H9 (cell line): ENCODE data around the gene LRP10. TPM values are rescaled to one million over a fixed set of nuclear protein-coding genes. Genes with fewer than 3 reads are reported as not detected.

Experiments
- DNase-seq: peaks from one replicate; pipeline ENCODE4 v3.0.0-alpha.2; 2017
- H2AFZ ChIP-seq: one replicate; pipeline ENCODE4 v1.6.1; 2013; ENCODE audit warnings: mild to moderate bottlenecking, low read length, control low read depth, moderate library complexity
- H2AK5ac ChIP-seq: 2 replicates; pipeline ENCODE4 v1.6.1; 2013; ENCODE audit warnings: low read length, control low read depth, mixed read lengths; ENCODE audit not compliant: insufficient read length
- H2BK120ac ChIP-seq: one replicate; pipeline ENCODE4 v1.6.1; 2013; ENCODE audit warnings: low read depth, mild to moderate bottlenecking, low read length, control low read depth, inconsistent platforms; ENCODE audit not compliant: poor library complexity, severe bottlenecking
- H2BK12ac ChIP-seq: 2 replicates; pipeline ENCODE4 v1.6.1; 2013; ENCODE audit warnings: low read length, control low read depth, mixed read lengths, low read depth; ENCODE audit not compliant: insufficient read length
- H2BK15ac ChIP-seq: 2 replicates; pipeline ENCODE4 v1.6.1; 2013; ENCODE audit warnings: low read depth, low read length, control low read depth
- H2BK20ac ChIP-seq: one replicate; pipeline ENCODE4 v1.6.1; 2013; ENCODE audit warnings: low read depth, mild to moderate bottlenecking, low read length, control low read depth, inconsistent platforms; ENCODE audit not compliant: poor library complexity, severe bottlenecking
- H2BK5ac ChIP-seq: 2 replicates; pipeline ENCODE4 v1.6.1; 2013; ENCODE audit warnings: low read length, control low read depth, mixed read lengths; ENCODE audit not compliant: insufficient read length
- H3K14ac ChIP-seq: 2 replicates; pipeline ENCODE4 v1.6.1; 2013; ENCODE audit warnings: low read length, control low read depth; ENCODE audit not compliant: insufficient read depth
- H3K18ac ChIP-seq: 2 replicates; pipeline ENCODE4 v1.6.1; 2013; ENCODE audit warnings: low read depth, mild to moderate bottlenecking, mixed read lengths, low read length, control low read depth; ENCODE audit not compliant: insufficient read length
- H3K23ac ChIP-seq: 2 replicates; pipeline ENCODE4 v1.6.1; 2013; ENCODE audit warnings: low read length, control low read depth, mixed read lengths, low read depth; ENCODE audit not compliant: insufficient read length
- H3K23me2 ChIP-seq: 2 replicates; pipeline ENCODE4 v1.6.1; 2013; ENCODE audit warnings: low read depth, mild to moderate bottlenecking, mixed read lengths, low read length, control low read depth; ENCODE audit not compliant: insufficient read length, poor library complexity, severe bottlenecking
- H3K27ac ChIP-seq: 2 replicates; pipeline ENCODE4 v1.5.1; 2013; ENCODE audit warnings: low read length, control low read depth, mixed read lengths, low read depth; ENCODE audit not compliant: insufficient read length
- H3K27me3 ChIP-seq: 2 replicates; pipeline ENCODE4 v1.6.1; 2013; ENCODE audit warnings: low read length, control low read depth, inconsistent platforms; ENCODE audit not compliant: insufficient read depth
- H3K4ac ChIP-seq: 2 replicates; pipeline ENCODE4 v1.6.1; 2013; ENCODE audit warnings: low read depth, mild to moderate bottlenecking, control low read depth, inconsistent platforms, low read length, moderate library complexity
- H3K4me1 ChIP-seq: 2 replicates; pipeline ENCODE4 v1.6.1; 2013; ENCODE audit warnings: low read length, control low read depth, inconsistent platforms; ENCODE audit not compliant: insufficient read depth
- H3K4me2 ChIP-seq: 2 replicates; pipeline ENCODE4 v1.6.1; 2013; ENCODE audit warnings: low read length, control low read depth, mixed read lengths; ENCODE audit not compliant: insufficient read length, insufficient read depth
- H3K56ac ChIP-seq: 2 replicates; pipeline ENCODE4 v1.6.1; 2013; ENCODE audit warnings: low read depth, mild to moderate bottlenecking, mixed read lengths, low read length, control low read depth; ENCODE audit not compliant: insufficient read length
- H3K79me1 ChIP-seq: 2 replicates; pipeline ENCODE4 v1.6.1; 2013; ENCODE audit warnings: low read depth, mild to moderate bottlenecking, moderate library complexity, low read length, control low read depth, inconsistent platforms; ENCODE audit not compliant: insufficient read depth, poor library complexity, severe bottlenecking
- H3K79me2 ChIP-seq: 2 replicates; pipeline ENCODE4 v1.6.1; 2013; ENCODE audit warnings: low read length, control low read depth, inconsistent platforms; ENCODE audit not compliant: insufficient read depth
- H3K9ac ChIP-seq: 2 replicates; pipeline ENCODE4 v1.6.1; 2013; ENCODE audit warnings: low read length, control low read depth, mixed read lengths; ENCODE audit not compliant: insufficient read length; ENCODE audit errors: extremely low read depth
- H3K9me3 ChIP-seq: one replicate; pipeline ENCODE4 v1.6.1; 2013; ENCODE audit warnings: low read depth, low read length, inconsistent platforms; ENCODE audit not compliant: control insufficient read depth
- H3T11ph ChIP-seq: one replicate; pipeline ENCODE4 v1.6.1; 2013; ENCODE audit warnings: mild to moderate bottlenecking, low read length, control low read depth, inconsistent platforms
- H4K20me1 ChIP-seq: one replicate; pipeline ENCODE4 v1.6.1; 2013; ENCODE audit not compliant: control insufficient read depth, insufficient read length, insufficient read depth
- H4K5ac ChIP-seq: 2 replicates; pipeline ENCODE4 v1.6.1; 2013; ENCODE audit warnings: low read depth, mild to moderate bottlenecking, mixed read lengths, low read length, control low read depth; ENCODE audit not compliant: insufficient read length
- H4K8ac ChIP-seq: replicated peaks from 2 replicates; pipeline ENCODE4 v1.6.1; 2013; ENCODE audit warnings: low read length, control low read depth, mixed read lengths, low read depth; ENCODE audit not compliant: insufficient read length
- H4K91ac ChIP-seq: 2 replicates; pipeline ENCODE4 v1.6.1; 2013; ENCODE audit warnings: low read depth, mild to moderate bottlenecking, moderate library complexity, mixed read lengths, low read length, control low read depth; ENCODE audit not compliant: insufficient read length
- H3K27ac Mint-ChIP-seq, 3 experiments: 2 replicates in 2 of 3; 3 replicates in 1 of 3; pipeline ENCODE4 v1.8.0; 2020 to 2021; ENCODE audit warnings: mixed read lengths in 3 of 3, mild to moderate bottlenecking in 1 of 3, moderate library complexity in 1 of 3
- H3K27me3 Mint-ChIP-seq: 2 replicates; pipeline ENCODE4 v1.8.0; 2021; ENCODE audit warnings: low read depth, mild to moderate bottlenecking, moderate library complexity, mixed read lengths
- H3K36me3 Mint-ChIP-seq, 3 experiments: 2 replicates in 2 of 3; 3 replicates in 1 of 3; pipeline ENCODE4 v1.8.0; 2020 to 2021; ENCODE audit warnings: low read depth in 3 of 3, mixed read lengths in 3 of 3; ENCODE audit not compliant: insufficient read depth in 1 of 3
- H3K4me1 Mint-ChIP-seq, 2 experiments: 2 replicates each; pipeline ENCODE4 v1.8.0; 2020; ENCODE audit warnings: mixed read lengths in 2 of 2
- H3K4me3 Mint-ChIP-seq, 2 experiments: 2 replicates in 1 of 2; 3 replicates in 1 of 2; pipeline ENCODE4 v1.8.0; 2020 to 2021; ENCODE audit warnings: mild to moderate bottlenecking in 2 of 2, mixed read lengths in 2 of 2, moderate library complexity in 1 of 2
- H3K9me3 Mint-ChIP-seq, 2 experiments: 2 replicates in 1 of 2; 3 replicates in 1 of 2; pipeline ENCODE4 v1.8.0; 2020; ENCODE audit warnings: mild to moderate bottlenecking in 2 of 2, mixed read lengths in 2 of 2, moderate library complexity in 1 of 2
- CTCF ChIP-seq: fragments of 200-600 bp; sonication (generic); conservative IDR thresholded peaks from 3 replicates; pipeline ENCODE4 v1.8.0; 2021; ENCODE audit warnings: antibody characterized with exemption, mild to moderate bottlenecking
- WGBS: extraction: QIAGEN DNeasy Blood & Tissue Kit; methylation state at CpG from one replicate; pipeline ENCODE4 v1.1.7; 2013; ENCODE audit warnings: missing lambda C conversion rate, low lambda C conversion rate, mixed read lengths; ENCODE audit not compliant: insufficient read length; ENCODE audit errors: extremely low coverage; 5-methylcytosine and 5-hydroxymethylcytosine counted together
- total RNA-seq: library from RNA; stranded (reverse); gene quantifications from 2 replicates; pipeline ENCODE4 v1.2.1, GENCODE V29; 2021

The LRP10 gene
- total RNA-seq, 1 experiment from 2014 or later: 13.3 TPM

- no peaks in the 10 kb centered on the region for H3K23me2 ChIP-seq
- no peaks in the 10 kb centered on the region for H3K79me1 ChIP-seq
- H3K27ac Mint-ChIP-seq: no peak overlapping the region
- no peak for DNase-seq
- H3K79me2 ChIP-seq: no peaks in the 10 kb centered on the region
- no peak overlapping the region for H2BK15ac ChIP-seq
- H3K36me3 Mint-ChIP-seq: peaks cover 17 to 61% (median 50%) of the 10 kb centered on the region in 3 experiments
- TF ChIP-seq CTCF: no peak
- no peak overlapping the region for H3K23ac ChIP-seq
- no peak overlapping the region for H3K9ac ChIP-seq
- H3K9me3 Mint-ChIP-seq: no peaks in the 10 kb centered on the region
- no CpG with 5 or more reads among the region's 9 CpGs for WGBS
- no peak overlapping the region for H4K8ac ChIP-seq
- H4K5ac ChIP-seq: no peak overlapping the region
- no peak overlapping the region for H3K4ac ChIP-seq
- no peak overlapping the region for H2BK20ac ChIP-seq
- H2AFZ ChIP-seq: no peak overlapping the region
- H3K27me3 Mint-ChIP-seq: no peaks in the 10 kb centered on the region
- H2BK120ac ChIP-seq: no peak overlapping the region
- H3K9me3 ChIP-seq: no peaks in the 10 kb centered on the region
- no peak overlapping the region for H3K56ac ChIP-seq
- no peaks in the 10 kb centered on the region for H4K20me1 ChIP-seq
- no peak overlapping the region for H4K91ac ChIP-seq
- no peak overlapping the region for H3K27ac ChIP-seq
- no peak overlapping the region for H3K4me3 Mint-ChIP-seq
- H3K14ac ChIP-seq: no peak overlapping the region
- no peak overlapping the region for H3T11ph ChIP-seq
- H2AK5ac ChIP-seq: no peak overlapping the region
- H2BK5ac ChIP-seq: no peak overlapping the region
- H2BK12ac ChIP-seq: no peak overlapping the region
- peaks cover 23 to 28% of the 10 kb centered on the region in 2 experiments for H3K4me1 Mint-ChIP-seq
- H3K4me1 ChIP-seq: peaks cover 2% of the 10 kb centered on the region; the same call in 1 of the 2 replicates
- H3K4me2 ChIP-seq: no peak overlapping the region
- no peak overlapping the region for H3K18ac ChIP-seq
- no peaks in the 10 kb centered on the region for H3K27me3 ChIP-seq
Observed at GRCh38 chr14:22845103-22845394, 26.5 kb upstream of the LRP10 start.
